Suppressor macrophage treated with lipopolysaccharide for 1 hour (primary cell): ENCODE data around the gene ZNF484.
"Not testable (repeated sequence)": the region's sequence is repeated elsewhere in the genome, so short reads cannot be mapped to it uniquely, and the experiment has no call there.

Experiments
- DNase-seq, 3 donors: peaks; one replicate each; pipeline ENCODE4 v3.0.0-alpha.2; 2020 to 2022

Gene ZNF484

GRCh38 chr9:92877531-92878430 lies at the start of gene ZNF484:
ZNF484 (minus strand) TSS chr9:92878038; CDS start chr9:92875029, 3,009 bp downstream.
- peak; percentile 99 to 100 (median 100) for DNase-seq

DNA sequence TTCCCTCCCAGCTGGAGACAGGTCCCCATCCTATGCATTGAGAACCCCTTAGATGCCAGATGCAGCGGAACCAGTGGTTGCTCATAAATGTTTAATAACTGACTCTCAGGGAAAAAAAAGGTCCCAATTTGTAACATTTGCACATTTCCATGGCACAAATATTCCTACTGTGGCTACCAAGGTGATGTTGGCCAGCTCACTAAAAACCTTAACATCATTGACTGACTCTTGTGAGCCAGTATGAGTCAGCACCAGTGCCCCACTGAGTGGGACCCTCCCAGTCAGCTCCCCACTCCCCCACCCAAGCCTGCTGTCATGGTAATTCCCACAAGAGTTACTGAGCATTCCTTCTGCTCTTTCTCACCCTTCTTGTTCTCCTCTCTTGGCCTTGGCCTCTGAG lies 42.6 kb upstream of the ZNF484 start:
- no peak for DNase-seq

DNA sequence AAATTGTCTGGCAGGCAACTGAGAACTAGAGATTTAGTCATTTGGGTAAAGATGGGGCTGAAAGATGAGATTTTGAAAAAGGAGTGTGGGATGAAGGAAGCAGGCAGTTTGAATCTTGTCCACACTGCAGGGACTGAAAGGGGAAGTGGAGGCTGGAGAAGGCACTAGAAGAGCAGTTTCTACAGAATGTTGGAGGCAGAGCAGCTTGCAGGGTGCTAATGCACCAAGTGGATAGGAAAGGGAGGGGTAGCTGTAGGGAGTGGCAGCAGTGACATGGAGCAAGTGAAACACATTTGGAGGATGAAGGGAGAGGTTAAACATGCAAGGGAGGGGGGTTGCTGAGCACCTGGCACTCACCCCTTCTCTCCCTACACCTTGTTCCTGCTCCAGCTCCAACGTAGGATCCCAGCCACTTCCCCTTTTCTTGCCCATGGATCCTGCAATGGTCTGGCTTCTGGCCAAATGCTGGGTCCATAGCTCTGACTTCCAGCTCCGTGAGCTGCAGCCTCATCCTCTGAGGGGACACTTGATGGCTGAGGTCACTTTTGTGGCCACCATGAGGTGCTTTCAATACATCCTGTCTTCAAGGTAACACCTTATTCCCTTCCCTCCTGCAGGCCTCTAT lies 39.5 kb upstream of the ZNF484 start:
- DNase-seq, result peak; percentile 31 to 57 (median 54)

DNA sequence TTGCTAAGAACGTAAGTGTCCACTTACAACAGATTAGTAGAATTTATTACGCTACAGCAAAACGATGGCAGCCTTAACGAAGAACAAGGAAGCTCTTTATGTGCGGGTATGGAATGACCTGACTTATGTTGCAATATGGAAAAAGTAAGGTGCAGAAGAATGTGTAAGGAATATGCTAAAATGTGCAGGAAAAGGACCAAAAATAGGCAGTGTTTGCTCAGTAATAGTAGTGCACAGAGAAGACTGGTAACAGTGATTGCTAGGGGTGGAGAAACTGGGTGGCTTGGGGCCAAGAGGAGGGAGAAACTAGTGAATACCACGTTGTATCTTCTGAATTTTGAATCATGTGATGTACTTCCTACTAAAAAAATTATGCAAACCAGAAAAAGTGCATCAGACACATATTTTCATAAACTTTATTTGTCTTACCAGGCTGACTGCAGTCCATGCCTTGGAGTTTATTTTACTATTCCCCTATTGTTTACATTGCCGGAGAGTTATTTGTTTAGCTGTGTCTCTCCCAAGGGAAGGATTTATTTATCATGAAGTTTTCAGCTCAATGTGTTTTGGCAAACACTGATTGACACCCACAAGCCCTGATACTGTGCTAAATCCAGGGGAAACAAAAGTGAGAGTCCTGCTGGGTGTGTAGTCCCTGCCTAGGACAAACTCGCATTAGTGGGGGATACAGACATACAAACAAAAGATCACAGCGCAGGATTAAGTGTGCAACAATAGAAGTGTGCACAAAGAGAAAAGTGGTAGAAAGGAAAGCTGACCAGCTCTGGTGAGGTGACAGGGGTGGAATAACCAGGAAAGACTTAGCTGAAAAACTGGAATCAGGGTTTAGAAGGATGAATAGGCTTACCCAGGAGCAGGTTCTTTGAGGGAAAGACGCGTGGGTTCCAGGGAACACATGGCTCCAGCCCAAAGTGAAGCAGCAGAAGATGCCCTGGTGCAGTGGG lies 34.0 kb upstream of the ZNF484 start:
- peak; percentile 33 to 41 (median 35) for DNase-seq

GRCh38 chr9:92905137-92905536 lies 27.3 kb upstream of the ZNF484 start:
- DNase-seq, result not testable (repeated sequence)

- no peak for DNase-seq
Measured at GRCh38 chr9:92897323-92897722, 19.5 kb upstream of the ZNF484 start.

DNA sequence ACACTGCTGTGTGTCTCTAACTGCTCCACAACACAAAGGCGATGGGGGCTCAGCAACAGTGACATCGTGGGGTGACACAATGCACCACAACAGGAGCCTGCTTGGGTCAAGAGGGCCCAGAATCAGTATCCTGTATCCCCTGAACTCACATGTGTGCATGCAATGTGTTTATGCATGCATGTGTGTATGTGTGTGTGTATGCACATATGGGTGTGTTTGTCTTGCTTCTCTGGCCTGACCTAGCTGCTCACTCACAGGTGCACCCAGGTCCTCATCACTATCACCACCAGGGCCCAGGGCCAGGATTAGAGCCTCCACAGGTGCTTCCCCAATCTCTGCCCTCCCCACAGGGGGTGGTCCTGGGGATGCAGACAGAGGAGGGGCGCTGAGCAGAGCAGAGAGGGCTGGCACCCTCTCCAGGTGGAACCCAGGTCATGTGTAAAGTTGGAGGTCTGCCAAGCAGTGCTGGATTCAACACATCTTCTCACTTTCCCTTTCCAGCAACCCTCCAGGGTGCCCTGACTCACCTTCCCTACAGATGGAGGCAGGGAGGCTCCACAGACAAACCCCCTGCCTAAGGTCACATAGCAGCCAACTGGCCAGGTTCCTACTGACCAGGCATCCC lies 18.1 kb upstream of the ZNF484 start:
- no peak for DNase-seq

- no peak for DNase-seq
Measured at GRCh38 chr9:92894711-92895362, 17.0 kb upstream of the ZNF484 start.

- not testable (repeated sequence) for DNase-seq
Measured at GRCh38 chr9:92893916-92894610, 16.2 kb upstream of the ZNF484 start.

DNA sequence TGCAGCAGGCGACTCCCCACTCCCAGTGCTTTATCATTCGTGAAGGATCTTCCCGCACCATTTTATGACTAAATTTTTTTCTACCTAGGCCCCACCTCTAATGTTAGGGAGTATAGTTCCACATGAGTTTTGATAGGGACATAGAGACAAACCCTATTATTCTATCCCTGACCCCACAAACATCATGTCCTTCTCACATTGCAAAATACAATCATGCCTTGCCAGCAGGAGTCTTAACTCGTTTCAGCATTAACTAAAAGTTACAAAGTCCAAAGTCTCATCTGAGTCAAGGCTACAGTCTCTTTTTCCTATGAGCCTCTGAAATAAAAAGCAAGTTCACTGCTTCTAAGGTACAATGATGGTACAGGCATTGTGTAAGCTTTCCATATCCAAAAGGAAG lies 14.4 kb upstream of the ZNF484 start:
- not testable (repeated sequence) for DNase-seq

- DNase-seq, result no peak
Measured at GRCh38 chr9:92890761-92891160, 12.9 kb upstream of the ZNF484 start.

DNA sequence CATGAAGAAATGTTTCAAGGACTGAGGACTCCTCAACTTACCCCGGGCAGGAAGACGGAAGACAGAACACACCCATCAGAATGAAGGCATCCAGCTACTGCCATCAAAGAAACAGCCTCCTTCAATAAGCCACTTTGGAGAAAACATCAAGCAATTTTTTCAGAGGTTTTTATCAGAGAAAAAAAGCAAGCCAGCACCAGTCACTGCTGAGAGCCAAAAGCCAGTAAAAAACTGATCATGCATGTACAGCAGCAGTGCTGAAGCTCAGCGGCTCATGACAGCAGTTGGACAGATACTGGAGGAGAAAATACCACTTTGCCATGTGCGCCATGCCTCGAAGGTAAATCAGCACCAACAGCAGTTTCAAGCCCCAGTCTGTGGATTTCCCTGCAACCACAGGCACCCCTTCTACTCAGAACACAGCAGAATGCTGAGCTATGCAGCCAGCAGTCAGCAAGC lies 10.1 kb upstream of the ZNF484 start:
- DNase-seq, result no peak

- not testable (repeated sequence) for DNase-seq
Measured at GRCh38 chr9:92886846-92887610, 9.2 kb upstream of the ZNF484 start.

DNA sequence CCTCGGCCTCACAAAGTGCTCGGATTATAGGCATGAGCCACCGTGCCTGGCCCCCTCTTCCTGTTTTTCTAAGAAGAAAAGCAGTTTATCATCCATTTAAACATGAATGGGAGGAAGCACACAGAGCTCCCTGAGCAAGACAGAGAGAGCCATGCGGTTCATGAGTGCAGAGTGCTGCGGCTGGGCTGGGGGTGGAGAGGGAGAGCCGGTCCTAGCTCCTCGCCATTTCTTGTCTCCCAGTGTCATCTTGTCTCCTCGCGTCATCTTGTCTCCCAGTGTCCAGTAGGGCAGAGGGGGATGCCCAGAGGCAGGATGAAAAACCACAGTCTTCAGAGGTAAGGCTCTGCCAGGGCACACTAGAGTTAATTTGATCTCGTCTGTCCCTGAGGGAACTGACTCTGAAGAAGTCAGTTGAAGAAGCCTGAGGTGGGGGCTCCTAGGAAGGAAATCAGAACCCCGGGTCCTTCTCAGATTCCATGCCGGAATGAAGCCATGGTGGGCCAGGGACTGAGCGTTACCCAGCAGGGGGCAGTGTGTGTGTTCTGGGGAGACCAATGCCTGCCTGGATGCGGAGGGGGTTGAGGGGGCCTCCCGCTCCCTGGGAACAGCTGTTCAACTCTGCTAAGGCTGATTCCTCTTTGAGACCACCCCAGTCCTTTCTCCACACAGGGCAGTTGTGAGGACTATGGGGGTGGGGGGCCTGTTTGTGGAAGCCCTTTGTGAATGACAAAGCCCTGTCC lies 6.0 kb upstream of the ZNF484 start:
- not testable (repeated sequence) for DNase-seq

- no peak for DNase-seq
Measured at GRCh38 chr9:92882276-92882675, 4.4 kb upstream of the ZNF484 start.

GRCh38 chr9:92875373-92875772 lies 2.5 kb downstream of the ZNF484 start:
- no peak for DNase-seq

- DNase-seq, result no peak
Measured at GRCh38 chr9:92870289-92870688, 7.5 kb downstream of the ZNF484 start.

DNA sequence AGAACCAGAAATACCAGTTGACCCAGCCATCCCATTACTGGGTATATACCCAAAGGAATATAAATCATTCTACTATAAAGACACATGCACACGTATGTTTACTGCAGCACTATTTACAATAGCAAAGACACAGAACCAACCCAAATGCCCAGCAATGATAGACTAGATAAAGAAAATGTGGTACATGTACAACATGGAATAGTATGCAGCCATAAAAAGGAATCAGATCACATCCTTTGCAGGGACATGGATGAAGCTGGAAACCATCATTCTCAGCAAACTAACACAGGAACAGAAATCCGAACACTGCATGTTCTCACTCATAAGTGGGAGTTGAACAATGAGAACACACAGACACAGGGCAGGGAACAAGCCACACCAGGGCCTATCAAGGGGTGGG lies 11.2 kb downstream of the ZNF484 start:
- not testable (repeated sequence) for DNase-seq

DNA sequence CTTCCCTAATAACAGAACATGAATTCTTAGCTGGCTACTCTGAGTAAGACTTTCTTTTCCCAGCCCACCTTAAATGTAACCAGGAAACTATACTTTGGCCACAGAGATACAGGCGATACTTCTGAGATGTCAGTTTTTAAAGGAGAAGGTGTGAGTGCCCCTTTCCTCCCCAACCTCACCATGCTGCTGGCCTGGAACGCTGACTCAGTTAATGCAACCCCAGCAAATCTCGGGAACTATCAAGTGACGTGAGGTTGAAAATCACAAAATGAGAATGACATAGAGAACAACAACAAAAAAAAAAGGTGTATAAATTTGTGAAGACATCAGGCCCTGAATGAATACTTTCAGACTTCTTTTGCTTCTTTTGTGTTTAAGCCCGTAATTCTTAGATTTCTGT lies 13.7 kb downstream of the ZNF484 start:
- no peak for DNase-seq

DNA sequence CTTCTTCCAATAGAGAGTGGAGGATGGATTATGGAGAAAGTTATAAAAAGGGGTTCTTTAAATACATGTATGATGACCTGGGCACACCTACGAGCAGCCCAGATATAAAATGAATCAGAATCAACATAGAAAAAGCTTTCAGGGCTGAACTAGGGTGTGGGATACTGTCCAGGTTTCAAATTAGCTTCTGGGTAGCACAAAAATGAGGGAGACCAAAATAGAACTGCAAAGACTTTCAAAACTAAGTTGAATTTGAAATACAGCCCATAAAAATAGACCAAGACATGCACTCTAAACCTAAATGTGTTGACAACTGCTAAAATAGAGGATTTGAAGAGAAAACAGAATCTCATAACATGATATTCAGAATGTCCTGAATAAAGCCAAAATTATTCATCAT lies 17.0 kb downstream of the ZNF484 start:
- DNase-seq, result no peak
